ENCODE data around the gene KRT86.
"Not testable (repeated sequence)": the region's sequence is repeated elsewhere in the genome, so short reads cannot be mapped to it uniquely, and the experiment has no call there.

KRT86 gene

DNA sequence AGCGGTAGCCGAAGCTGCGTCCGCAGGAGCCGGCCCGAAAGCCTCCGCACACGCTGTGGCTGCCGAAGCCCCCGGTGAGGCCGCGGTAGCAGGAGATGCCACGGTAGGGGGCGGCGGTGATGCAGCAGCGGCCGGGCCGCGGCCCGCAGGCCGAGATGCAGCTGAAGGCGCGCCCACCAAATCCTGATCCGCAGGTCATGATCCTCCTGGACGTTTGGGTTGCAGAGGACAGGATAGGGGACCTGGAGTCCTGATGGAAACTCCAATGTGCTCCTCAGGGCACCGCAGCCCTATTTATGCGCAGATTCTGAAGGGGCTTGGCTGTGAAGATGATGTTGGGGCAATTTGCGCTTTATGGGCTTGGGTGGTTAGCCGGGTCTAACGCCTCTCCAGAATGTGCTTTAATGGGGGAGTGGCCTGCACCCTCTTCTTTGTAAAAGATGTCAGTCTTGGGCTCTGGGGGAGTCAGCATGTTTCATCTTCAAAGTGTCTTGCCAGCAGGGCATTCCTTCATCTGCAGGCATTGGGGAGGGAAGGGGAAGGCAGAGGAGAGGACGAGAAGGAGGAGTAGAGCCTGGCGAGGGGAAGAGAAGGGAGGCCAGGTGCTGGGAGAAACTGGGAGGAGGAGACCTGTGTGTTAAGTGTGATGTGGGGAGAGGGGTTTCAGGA lies 17.0 kb downstream of the KRT86 start, which contains the start of gene KRT81:
Gene KRT81, minus strand, starts transcription at position 268 of the 669 bp plus-strand sequence. Its CDS starts 69 bp downstream, at position 199.
- no peak for DNase-seq (ENCODE audit: low spot score)

GRCh38 chr12:52293926-52294325 lies 19.5 kb downstream of the KRT86 start:
- DNase-seq (ENCODE audit: low spot score): no peak

- no peak for DNase-seq (ENCODE audit: low spot score)
Measured at GRCh38 chr12:52294803-52295202, 20.4 kb downstream of the KRT86 start.

DNA sequence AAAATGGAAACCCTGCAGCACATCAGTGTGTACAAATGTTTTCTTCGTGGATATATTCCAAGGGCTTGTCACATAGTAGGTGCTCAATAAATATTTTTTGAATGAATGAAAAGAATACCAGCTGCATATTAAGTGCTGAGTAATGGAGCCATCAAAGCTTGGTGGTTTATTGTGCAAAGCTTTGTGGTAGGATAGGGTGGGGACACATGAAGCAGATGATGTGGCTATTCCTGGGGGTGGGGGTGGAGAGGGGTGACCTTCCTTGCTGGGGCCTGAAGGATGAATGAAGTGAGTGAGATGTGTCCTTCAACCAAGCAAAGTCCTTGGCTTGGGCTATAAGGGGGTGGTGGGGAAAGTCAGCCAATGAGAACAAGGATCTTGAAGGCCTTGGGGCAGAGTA lies 21.2 kb downstream of the KRT86 start:
- DNase-seq (ENCODE audit: low spot score): no peak

- DNase-seq (ENCODE audit: low spot score): no peak
Measured at GRCh38 chr12:52296572-52297215, 22.2 kb downstream of the KRT86 start.

DNA sequence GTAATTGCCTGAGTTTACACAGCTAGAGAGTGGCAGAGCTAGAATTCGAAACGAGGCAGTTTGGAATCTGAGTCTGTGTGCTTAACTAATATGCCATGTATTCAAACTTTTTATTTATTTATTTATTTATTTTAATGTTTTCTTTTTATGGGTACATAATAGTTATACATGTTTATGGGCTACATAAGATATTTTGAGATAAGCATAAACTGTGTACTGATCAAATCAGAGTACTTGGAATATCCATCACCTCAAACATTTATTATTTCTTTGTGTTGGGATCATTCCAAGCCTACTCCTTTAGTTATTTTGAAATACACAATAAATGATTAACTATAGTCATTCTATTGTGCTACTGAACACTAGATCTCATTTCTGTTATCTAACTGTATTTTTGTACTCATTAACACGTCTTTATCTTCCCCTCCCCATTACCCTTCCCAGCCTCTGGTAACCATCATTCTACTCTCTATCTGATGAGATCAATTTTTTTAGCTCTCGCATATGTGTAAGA lies 24.3 kb downstream of the KRT86 start:
- no peak for DNase-seq (ENCODE audit: low spot score)

DNA sequence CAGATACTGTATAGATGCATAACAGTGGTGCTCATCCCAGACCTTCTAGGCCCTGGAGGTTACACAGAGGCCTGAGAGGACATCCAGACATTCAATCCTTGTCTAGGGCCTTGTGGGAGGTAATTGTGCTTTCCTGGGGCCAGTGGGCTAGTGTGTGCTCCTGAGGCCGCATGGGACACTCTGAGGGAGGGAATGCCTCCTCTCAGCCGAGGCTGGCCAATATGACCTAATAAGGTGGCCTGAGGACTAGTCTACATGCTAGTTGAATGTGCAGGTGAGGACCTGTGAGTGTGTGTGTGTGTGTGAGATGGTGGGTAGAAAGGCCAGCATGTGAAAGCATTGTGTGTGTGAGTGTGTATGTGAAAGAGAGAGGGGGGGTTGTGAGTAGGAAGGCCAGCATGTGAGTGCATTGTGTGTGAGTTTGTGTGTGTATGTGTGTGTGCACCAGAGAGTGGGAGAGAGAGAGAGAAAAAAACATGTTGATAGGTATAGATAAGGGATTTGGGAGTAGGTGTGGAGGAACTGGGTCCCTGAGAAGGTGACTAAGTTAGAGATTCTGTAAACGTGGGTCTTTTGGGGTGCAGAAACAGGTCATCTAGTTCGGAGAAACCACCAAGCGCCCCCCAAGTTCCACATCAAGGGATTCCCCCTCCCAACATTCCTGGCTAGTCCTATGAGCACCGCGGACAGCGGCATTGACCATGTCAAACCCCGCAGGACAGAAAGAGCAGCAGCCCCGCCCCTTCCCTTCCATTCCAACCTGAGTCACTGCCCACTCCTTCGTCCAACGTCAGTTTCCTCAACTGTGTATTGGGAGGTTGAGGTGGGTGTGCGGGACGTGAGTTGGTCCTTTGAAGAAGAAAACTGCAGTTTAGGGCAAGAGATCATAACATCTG lies 26.6 kb downstream of the KRT86 start:
- no peak for DNase-seq (ENCODE audit: low spot score)

DNA sequence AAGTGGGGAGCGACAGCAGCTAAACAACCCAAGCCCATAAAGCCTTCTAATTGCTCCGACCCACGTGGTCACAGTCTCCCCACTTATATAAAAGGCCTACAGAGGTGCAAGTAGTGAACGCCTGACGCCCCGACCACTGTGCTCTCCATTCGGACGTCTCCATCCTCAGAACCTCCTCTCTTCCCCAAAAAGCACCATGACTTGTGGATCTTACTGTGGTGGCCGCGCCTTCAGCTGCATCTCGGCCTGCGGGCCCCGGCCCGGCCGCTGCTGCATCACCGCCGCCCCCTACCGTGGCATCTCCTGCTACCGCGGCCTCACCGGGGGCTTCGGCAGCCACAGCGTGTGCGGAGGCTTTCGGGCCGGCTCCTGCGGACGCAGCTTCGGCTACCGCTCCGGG lies 27.3 kb downstream of the KRT86 start:
- DNase-seq (ENCODE audit: low spot score): not testable (repeated sequence)

- not testable (repeated sequence) for DNase-seq (ENCODE audit: low spot score)
Measured at GRCh38 chr12:52302242-52302914, 27.9 kb downstream of the KRT86 start.

DNA sequence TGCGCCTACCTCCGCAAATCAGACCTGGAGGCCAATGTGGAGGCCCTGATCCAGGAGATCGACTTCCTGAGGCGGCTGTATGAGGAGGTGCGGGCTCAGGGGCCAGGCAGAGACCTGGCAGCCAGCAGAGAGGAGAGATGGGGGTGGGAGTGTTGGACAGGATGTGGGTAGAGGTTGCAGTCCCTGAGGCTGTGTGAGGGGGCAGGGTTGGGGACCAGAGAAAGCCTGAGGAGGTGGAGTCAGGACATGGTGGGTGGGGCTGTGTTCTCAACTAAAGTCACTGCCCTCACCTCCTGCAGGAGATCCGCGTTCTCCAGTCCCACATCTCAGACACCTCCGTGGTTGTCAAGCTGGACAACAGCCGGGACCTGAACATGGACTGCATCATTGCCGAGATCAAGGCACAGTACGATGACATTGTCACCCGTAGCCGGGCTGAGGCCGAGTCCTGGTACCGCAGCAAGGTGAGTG lies 30.5 kb downstream of the KRT86 start:
- DNase-seq (ENCODE audit: low spot score): not testable (repeated sequence)

- DNase-seq (ENCODE audit: low spot score): no peak
Measured at GRCh38 chr12:52305921-52306705, 31.7 kb downstream of the KRT86 start.

GRCh38 chr12:52306731-52307130 lies 32.3 kb downstream of the KRT86 start:
- no peak for DNase-seq (ENCODE audit: low spot score)

DNA sequence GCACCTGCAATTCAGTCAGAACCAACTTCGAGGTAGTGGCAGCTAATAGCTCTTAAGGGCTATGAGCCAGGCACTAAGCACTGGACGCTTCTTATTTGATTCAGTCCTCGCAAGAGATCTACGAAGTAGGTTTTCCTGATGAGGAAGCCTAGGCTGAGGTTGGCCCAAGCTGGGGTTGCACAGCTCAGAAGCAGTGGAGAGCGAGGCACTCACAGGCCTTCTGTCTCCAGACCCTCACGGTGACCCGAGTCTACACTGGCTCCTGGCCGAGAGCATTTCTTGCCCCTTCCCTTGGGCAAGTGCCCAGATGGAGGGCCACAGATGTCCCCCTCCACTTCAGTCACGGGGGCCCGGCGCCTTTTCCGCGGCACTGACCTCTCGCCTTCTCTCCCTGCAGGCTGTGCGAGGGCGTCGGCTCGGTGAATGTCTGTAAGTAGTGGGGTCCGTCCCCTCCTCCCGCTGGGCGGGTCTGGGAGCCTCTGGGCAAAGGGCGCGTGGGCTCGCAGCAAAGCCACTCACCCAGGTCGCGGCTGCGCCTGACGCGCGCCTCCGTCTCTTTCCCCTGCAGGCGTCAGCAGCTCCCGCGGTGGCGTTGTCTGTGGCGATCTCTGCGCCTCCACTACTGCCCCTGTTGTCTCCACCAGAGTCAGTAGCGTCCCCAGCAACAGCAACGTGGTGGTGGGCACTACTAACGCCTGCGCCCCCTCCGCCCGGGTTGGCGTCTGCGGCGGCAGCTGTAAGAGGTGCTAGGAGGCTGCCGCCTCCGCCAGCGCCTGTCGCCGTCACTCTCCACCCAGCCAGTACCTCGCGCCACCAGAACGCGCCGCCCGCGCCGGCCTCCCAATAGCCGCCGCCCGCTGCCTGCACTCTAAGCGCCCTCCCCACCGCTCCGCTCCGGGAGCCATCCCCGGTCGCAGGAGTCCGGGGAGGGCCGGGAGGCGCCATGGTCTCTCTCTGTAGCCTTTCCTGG lies 33.7 kb downstream of the KRT86 start:
- DNase-seq (ENCODE audit: low spot score): peak; percentile 38

DNA sequence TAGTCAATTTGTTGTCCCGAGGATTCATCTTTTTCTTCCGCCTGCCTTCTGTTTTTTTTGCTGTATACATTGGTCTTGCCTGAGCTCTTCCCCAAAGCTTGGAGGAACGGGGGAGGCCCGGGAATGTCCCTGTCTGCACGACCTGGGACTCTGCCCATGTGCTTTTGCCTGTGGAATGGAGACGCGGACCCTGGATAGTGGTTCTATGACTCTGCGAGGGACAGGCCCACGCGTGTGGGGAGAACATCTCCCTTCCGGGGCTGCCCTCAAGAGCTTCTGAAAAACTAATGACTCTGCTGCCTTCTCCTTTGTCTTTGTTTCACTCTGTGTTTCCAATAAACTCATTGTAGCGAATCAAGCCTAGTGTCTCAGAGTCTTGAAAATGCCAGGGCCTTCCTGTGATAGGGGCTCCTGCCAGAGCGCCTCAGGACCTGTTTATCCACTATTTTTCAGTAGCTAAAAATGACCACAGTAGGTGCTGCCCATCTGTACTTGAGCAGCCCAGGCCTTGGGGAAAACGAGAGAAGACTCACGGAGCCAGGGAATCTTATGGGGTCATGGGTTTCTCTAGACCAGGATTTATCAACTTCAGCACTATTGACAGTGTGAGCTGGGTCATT lies 34.5 kb downstream of the KRT86 start:
- no peak for DNase-seq (ENCODE audit: low spot score)

- DNase-seq (ENCODE audit: low spot score): no peak
Measured at GRCh38 chr12:52310622-52311284, 36.3 kb downstream of the KRT86 start.

- no peak for DNase-seq (ENCODE audit: low spot score)
Measured at GRCh38 chr12:52311285-52311648, 36.8 kb downstream of the KRT86 start.

DNA sequence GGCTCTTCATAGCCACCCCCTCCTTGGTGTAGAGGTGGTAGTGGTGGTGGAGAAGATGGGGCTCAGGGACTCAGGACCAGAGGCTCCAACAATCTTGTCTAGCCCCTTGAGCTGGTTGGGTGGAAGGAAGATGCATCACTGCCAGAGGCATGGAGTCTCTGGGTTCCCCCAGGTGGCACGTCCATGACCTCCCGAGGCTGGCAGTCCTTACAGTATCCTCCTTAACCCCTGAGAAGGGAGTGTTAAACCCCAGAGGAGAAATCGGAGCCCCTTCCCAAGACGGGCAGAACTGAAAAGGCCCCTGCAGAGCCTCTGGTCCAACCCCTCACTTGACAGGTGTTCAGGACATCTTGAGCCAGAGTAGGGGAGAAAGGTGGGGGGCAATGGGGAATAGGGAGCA lies 37.6 kb downstream of the KRT86 start:
- DNase-seq (ENCODE audit: low spot score): no peak

- no peak for DNase-seq (ENCODE audit: low spot score)
Measured at GRCh38 chr12:52313461-52313860, 39.0 kb downstream of the KRT86 start.

- no peak for DNase-seq (ENCODE audit: low spot score)
Measured at GRCh38 chr12:52313926-52314325, 39.5 kb downstream of the KRT86 start.
